SJSA1 (cell line): ENCODE results near the gene ZSWIM5. TPM values are rescaled to one million over a fixed set of nuclear protein-coding genes. Genes with fewer than 3 reads are reported as not detected.
"Not testable (repeated sequence)": the region's sequence is repeated elsewhere in the genome, so short reads cannot be mapped to it uniquely, and the experiment has no call there.

Experiments used
- DNase-seq, 2 experiments: peaks; one replicate each; pipeline ENCODE4 v3.0.0-alpha.2; 2015 to 2020; ENCODE audit warnings: low spot score in 2 of 2, low read depth in 1 of 2
- H3K27ac ChIP-seq: fragments of 250-450 bp; sonication (Bioruptor Pico); 2 replicates; pipeline ENCODE4 v1.5.1; 2020; ENCODE audit warnings: mild to moderate bottlenecking, moderate library complexity
- H3K27me3 ChIP-seq: fragments of 250-450 bp; sonication (Bioruptor Pico); replicated peaks from 2 replicates; pipeline ENCODE4 v1.5.1; 2020; ENCODE audit warnings: mild to moderate bottlenecking, moderate library complexity
- H3K36me3 ChIP-seq: fragments of 250-450 bp; sonication (Bioruptor Pico); 2 replicates; pipeline ENCODE4 v1.5.1; 2020; ENCODE audit warnings: mild to moderate bottlenecking
- H3K4me1 ChIP-seq: fragments of 250-450 bp; sonication (Bioruptor Pico); replicated peaks from 2 replicates; pipeline ENCODE4 v1.6.1; 2021; ENCODE audit warnings: mild to moderate bottlenecking
- H3K4me3 ChIP-seq: fragments of 250-450 bp; sonication (Bioruptor Pico); 2 replicates; pipeline ENCODE4 v1.5.1; 2020; ENCODE audit warnings: mild to moderate bottlenecking
- H3K9me3 ChIP-seq: fragments of 250-450 bp; sonication (Bioruptor Pico); replicated peaks from 2 replicates; pipeline ENCODE4 v1.5.1; 2020; ENCODE audit warnings: mild to moderate bottlenecking
- total RNA-seq: library from RNA; depleted of rRNA; stranded (reverse); fragments of >200 nt; shearing (Covaris generic); gene quantifications from 2 replicates; pipeline ENCODE4 v1.2.3, GENCODE V29; 2014

The ZSWIM5 gene
- total RNA-seq, 1 experiment from 2014 or later: 0.03 TPM

- Histone ChIP-seq H3K4me3 (no peak overlapping the region), H3K36me3 (no peaks in the 10 kb centered on the region)
Observed at GRCh38 chr1:45079533-45079932, 126.9 kb downstream of the ZSWIM5 start.

GRCh38 chr1:45076959-45077358 is 129.4 kb downstream of the ZSWIM5 start:
- not testable (repeated sequence) for H3K4me3 ChIP-seq, H3K36me3 ChIP-seq, H3K9me3 ChIP-seq, H3K27ac ChIP-seq, H3K4me1 ChIP-seq, DNase-seq, H3K27me3 ChIP-seq

More at GRCh38 chr1:45079533-45079932, 126.9 kb downstream of the ZSWIM5 start:
- no peak overlapping the region for H3K27ac ChIP-seq
- no peaks in the 10 kb centered on the region for H3K9me3 ChIP-seq
- no peaks in the 10 kb centered on the region for H3K4me1 ChIP-seq
- 0 out of 2 replicates have a peak, but pooled peaks cover 3% of the 10 kb centered on the region for H3K27me3 ChIP-seq
- no peak for DNase-seq

DNA sequence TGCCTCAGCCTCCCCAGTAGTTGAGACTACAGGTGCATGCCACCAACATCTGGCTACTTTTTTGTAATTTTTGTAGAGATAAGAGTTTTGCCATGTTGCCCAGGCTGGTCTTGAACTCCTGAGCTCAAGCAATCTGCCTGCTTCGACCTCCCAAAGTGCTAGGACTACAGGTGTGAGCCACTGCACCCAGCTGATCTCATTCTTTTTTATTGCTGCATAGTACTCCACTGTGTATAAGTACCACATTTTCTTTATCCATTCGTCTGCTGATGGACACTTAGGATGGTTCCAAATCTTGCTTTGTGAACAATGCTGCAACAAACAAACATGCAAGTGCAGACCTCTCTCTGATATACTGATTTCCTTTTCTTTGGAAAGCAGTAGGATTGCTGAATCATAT is 134.8 kb downstream of the ZSWIM5 start:
- Histone ChIP-seq H3K36me3 (no peaks in the 10 kb centered on the region), H3K27ac (no peak overlapping the region), H3K4me1 (no peaks in the 10 kb centered on the region), H3K9me3 (no peaks in the 10 kb centered on the region), H3K27me3 (no peaks in the 10 kb centered on the region), H3K4me3 (no peak overlapping the region)
- DNase-seq: no peak

DNA sequence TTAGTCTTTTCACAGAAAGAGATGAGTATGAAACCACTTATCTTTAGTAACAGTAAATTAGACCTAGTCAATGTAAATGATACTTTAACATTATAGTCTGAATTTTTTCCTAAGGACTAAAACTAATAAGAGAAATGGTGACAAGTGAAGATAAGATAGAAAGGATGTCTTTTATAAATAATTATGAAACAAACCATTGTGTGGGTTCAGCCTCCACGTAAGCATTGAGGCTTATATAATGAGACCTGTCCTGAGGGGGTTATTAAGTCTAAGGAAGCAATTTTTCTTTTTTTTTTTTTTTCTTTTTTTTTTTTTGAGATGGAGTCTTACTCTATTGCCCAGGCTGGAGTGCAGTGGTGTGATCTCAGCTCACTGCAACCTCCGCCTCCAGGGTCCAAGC is 138.6 kb downstream of the ZSWIM5 start:
- DNase-seq: no peak
- H3K27ac ChIP-seq: no peak overlapping the region
- H3K36me3 ChIP-seq: no peaks in the 10 kb centered on the region
- no peaks in the 10 kb centered on the region for H3K9me3 ChIP-seq
- no peaks in the 10 kb centered on the region for H3K4me1 ChIP-seq
- no peak overlapping the region for H3K4me3 ChIP-seq
- H3K27me3 ChIP-seq: no peaks in the 10 kb centered on the region

DNA sequence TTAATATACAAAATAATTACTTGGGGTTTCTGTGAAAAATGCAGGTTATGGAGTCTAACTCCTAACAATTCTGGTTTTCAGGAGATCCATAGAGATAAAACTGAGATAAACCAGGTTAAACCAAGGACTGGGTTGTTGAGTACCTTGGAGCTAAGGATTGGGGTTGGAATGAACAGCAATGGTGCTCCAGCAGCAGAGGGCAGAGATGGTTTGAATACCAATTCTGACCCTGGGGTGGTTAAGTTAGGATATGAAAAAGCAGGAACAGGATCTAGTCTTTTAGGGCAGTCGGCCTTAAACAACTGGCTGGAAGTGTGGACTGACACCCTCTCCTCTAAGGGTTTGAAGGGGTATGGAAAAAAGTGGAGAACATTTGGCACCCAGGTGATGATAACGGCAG is 141.3 kb downstream of the ZSWIM5 start:
- Histone ChIP-seq H3K4me3 (no peak overlapping the region), H3K4me1 (no peaks in the 10 kb centered on the region), H3K36me3 (no peaks in the 10 kb centered on the region), H3K9me3 (no peaks in the 10 kb centered on the region), H3K27ac (no peak overlapping the region), H3K27me3 (no peaks in the 10 kb centered on the region)
- no peak for DNase-seq

DNA sequence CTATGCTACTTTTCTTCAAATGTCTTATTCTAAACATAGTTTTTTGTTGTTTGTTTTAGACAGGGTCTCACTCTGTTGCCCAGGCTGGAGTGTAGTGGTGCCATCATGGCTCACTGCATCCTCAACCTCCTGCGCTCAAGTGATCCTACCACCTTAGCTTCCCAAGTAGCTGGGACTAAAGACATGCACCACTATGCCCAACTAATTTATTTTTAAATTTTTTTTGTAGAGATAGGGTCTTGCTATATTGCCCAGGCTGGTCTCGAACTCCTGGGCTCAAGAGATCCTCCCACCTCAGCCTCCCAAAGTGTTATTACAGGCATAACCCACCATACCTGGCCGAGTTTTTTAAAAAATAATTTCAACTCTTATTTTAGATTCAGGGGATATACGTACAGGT is 143.9 kb downstream of the ZSWIM5 start:
- not testable (repeated sequence) for H3K9me3 ChIP-seq, H3K4me1 ChIP-seq, H3K4me3 ChIP-seq, H3K36me3 ChIP-seq, DNase-seq, H3K27ac ChIP-seq, H3K27me3 ChIP-seq

GRCh38 chr1:45059829-45060228 is 146.6 kb downstream of the ZSWIM5 start:
- Histone ChIP-seq H3K27ac (no peak overlapping the region), H3K4me1 (no peaks in the 10 kb centered on the region), H3K4me3 (no peak overlapping the region), H3K9me3 (no peaks in the 10 kb centered on the region), H3K36me3 (no peaks in the 10 kb centered on the region), H3K27me3 (no peaks in the 10 kb centered on the region)
- DNase-seq: no peak

- Histone ChIP-seq H3K4me3 (no peak overlapping the region), H3K27ac (no peak overlapping the region), H3K4me1 (no peaks in the 10 kb centered on the region), H3K36me3 (no peaks in the 10 kb centered on the region), H3K27me3 (no peaks in the 10 kb centered on the region), H3K9me3 (no peaks in the 10 kb centered on the region)
- no peak for DNase-seq
Observed at GRCh38 chr1:45057542-45057941, 148.9 kb downstream of the ZSWIM5 start.

- no peaks in the 10 kb centered on the region for H3K27me3 ChIP-seq
- H3K4me3 ChIP-seq: no peak overlapping the region
- no peaks in the 10 kb centered on the region for H3K36me3 ChIP-seq
- DNase-seq: no peak
- H3K9me3 ChIP-seq: no peaks in the 10 kb centered on the region
- no peaks in the 10 kb centered on the region for H3K4me1 ChIP-seq
- H3K27ac ChIP-seq: no peak overlapping the region
Observed at GRCh38 chr1:45051005-45051772, 155.2 kb downstream of the ZSWIM5 start.

DNA sequence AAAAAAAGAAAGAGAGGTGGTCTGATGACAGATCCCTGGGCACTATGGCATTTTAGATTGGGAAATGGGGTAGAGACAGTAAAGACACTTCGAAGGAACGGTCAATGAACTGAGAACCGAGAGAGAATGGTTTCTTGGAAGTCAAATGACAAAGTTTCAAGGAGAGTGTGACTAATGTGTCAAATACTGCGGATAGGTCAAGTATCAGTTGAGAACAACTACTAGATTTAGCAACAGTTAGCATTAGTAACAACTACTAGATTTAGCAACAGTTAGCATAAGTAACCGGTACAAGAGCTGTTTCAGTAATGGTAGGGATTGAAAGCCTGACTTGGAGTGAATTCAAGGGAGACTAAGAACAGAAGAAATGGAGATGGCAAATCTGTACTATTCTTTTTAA is 159.4 kb downstream of the ZSWIM5 start:
- Histone ChIP-seq H3K27ac (no peak overlapping the region), H3K9me3 (no peaks in the 10 kb centered on the region), H3K36me3 (no peaks in the 10 kb centered on the region), H3K27me3 (no peaks in the 10 kb centered on the region), H3K4me1 (no peaks in the 10 kb centered on the region), H3K4me3 (no peak overlapping the region)
- DNase-seq: no peak

GRCh38 chr1:45044916-45045315 is 161.5 kb downstream of the ZSWIM5 start:
- Histone ChIP-seq H3K27me3 (no peaks in the 10 kb centered on the region), H3K36me3 (no peaks in the 10 kb centered on the region), H3K27ac (no peak overlapping the region), H3K9me3 (no peaks in the 10 kb centered on the region), H3K4me1 (no peaks in the 10 kb centered on the region), H3K4me3 (no peak overlapping the region)
- no peak for DNase-seq

GRCh38 chr1:45043094-45043493 is 163.3 kb downstream of the ZSWIM5 start:
- Histone ChIP-seq H3K27me3 (0 out of 2 replicates have a peak, but pooled peaks cover 2% of the 10 kb centered on the region), H3K27ac (no peak overlapping the region), H3K9me3 (no peaks in the 10 kb centered on the region), H3K4me1 (no peaks in the 10 kb centered on the region), H3K4me3 (no peak overlapping the region), H3K36me3 (no peaks in the 10 kb centered on the region)
- no peak for DNase-seq

- Histone ChIP-seq H3K9me3 (no peaks in the 10 kb centered on the region), H3K27ac (no peak overlapping the region), H3K27me3 (0 out of 2 replicates have a peak, but pooled peaks cover 2% of the 10 kb centered on the region), H3K4me1 (no peaks in the 10 kb centered on the region), H3K4me3 (no peak overlapping the region), H3K36me3 (no peaks in the 10 kb centered on the region)
- no peak for DNase-seq
Observed at GRCh38 chr1:45040297-45040696, 166.1 kb downstream of the ZSWIM5 start.

- no peak overlapping the region for H3K4me3 ChIP-seq
- H3K36me3 ChIP-seq: no peaks in the 10 kb centered on the region
- H3K27ac ChIP-seq: no peak overlapping the region
- H3K9me3 ChIP-seq: no peaks in the 10 kb centered on the region
- H3K27me3 ChIP-seq: 0 out of 2 replicates have a peak, but pooled peaks cover 2% of the 10 kb centered on the region
- H3K4me1 ChIP-seq: no peaks in the 10 kb centered on the region
- DNase-seq: no peak
Observed at GRCh38 chr1:45038661-45039364, 167.6 kb downstream of the ZSWIM5 start.
